HEK293T (cell line): ENCODE measurements around the gene TOPBP1.

Experiments
- ARNT ChIP-seq: fragments of 450-650 bp; IDR thresholded peaks from 2 replicates; pipeline ENCODE4 v1.6.1; 2017; ENCODE audit warnings: mild to moderate bottlenecking
- BHLHE40 ChIP-seq: fragments of 450-650 bp; IDR thresholded peaks from 2 replicates; pipeline ENCODE4 v1.6.1; 2016; ENCODE audit warnings: mild to moderate bottlenecking, moderate library complexity, borderline replicate concordance
- CTBP1 ChIP-seq: fragments of 450-650 bp; IDR thresholded peaks from 2 replicates; pipeline ENCODE4 v1.6.1; 2016; ENCODE audit warnings: borderline replicate concordance
- ELF4 ChIP-seq: fragments of 450-650 bp; IDR thresholded peaks from 2 replicates; pipeline ENCODE4 v1.6.1; 2017; ENCODE audit warnings: antibody characterized with exemption
- FOXK2 ChIP-seq: fragments of 450-650 bp; IDR thresholded peaks from 2 replicates; pipeline ENCODE4 v1.6.1; 2016; ENCODE audit warnings: mild to moderate bottlenecking
- HDGF ChIP-seq: fragments of 450-650 bp; IDR thresholded peaks from 2 replicates; pipeline ENCODE4 v1.6.1; 2017; ENCODE audit warnings: antibody characterized with exemption, borderline replicate concordance
- L3MBTL2 ChIP-seq: fragments of 450-650 bp; conservative IDR thresholded peaks from 2 replicates; pipeline ENCODE4 v1.6.1; 2016; ENCODE audit warnings: mild to moderate bottlenecking
- NFRKB ChIP-seq: fragments of 450-650 bp; IDR thresholded peaks from 2 replicates; pipeline ENCODE4 v1.6.1; 2016; ENCODE audit warnings: mild to moderate bottlenecking, moderate library complexity
- PKNOX1 ChIP-seq: fragments of 450-650 bp; IDR thresholded peaks from 2 replicates; pipeline ENCODE4 v1.6.1; 2016
- SP1 ChIP-seq: fragments of 450-650 bp; IDR thresholded peaks from 2 replicates; pipeline ENCODE4 v1.6.1; 2017
- SUZ12 ChIP-seq: fragments of 450-650 bp; IDR thresholded peaks from 2 replicates; pipeline ENCODE4 v1.6.1; 2016; ENCODE audit warnings: mild to moderate bottlenecking
- TARDBP ChIP-seq: fragments of 450-650 bp; IDR thresholded peaks from 2 replicates; pipeline ENCODE4 v1.6.1; 2016

GRCh38 chr3:133563186-133563591 is 98.6 kb downstream of the TOPBP1 start:
- TF ChIP-seq SUZ12 (no peak), FOXK2 (no peak), NFRKB (no peak), SP1 (no peak), BHLHE40 (no peak), ELF4 (no peak), TARDBP (no peak), PKNOX1 (no peak), L3MBTL2 (no peak), CTBP1 (no peak), HDGF (no peak), ARNT (no peak)
